AG20443 (cell line): ENCODE measurements around the gene CX3CR1.
"Not testable (repeated sequence)": the region's sequence is repeated elsewhere in the genome, so short reads cannot be mapped to it uniquely, and the experiment has no call there.

Source experiments
- DNase-seq: peaks from one replicate; pipeline ENCODE4 v3.0.0; 2012; ENCODE audit warnings: low spot score, mixed read lengths

The CX3CR1 gene, protein sequence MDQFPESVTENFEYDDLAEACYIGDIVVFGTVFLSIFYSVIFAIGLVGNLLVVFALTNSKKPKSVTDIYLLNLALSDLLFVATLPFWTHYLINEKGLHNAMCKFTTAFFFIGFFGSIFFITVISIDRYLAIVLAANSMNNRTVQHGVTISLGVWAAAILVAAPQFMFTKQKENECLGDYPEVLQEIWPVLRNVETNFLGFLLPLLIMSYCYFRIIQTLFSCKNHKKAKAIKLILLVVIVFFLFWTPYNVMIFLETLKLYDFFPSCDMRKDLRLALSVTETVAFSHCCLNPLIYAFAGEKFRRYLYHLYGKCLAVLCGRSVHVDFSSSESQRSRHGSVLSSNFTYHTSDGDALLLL

DNA sequence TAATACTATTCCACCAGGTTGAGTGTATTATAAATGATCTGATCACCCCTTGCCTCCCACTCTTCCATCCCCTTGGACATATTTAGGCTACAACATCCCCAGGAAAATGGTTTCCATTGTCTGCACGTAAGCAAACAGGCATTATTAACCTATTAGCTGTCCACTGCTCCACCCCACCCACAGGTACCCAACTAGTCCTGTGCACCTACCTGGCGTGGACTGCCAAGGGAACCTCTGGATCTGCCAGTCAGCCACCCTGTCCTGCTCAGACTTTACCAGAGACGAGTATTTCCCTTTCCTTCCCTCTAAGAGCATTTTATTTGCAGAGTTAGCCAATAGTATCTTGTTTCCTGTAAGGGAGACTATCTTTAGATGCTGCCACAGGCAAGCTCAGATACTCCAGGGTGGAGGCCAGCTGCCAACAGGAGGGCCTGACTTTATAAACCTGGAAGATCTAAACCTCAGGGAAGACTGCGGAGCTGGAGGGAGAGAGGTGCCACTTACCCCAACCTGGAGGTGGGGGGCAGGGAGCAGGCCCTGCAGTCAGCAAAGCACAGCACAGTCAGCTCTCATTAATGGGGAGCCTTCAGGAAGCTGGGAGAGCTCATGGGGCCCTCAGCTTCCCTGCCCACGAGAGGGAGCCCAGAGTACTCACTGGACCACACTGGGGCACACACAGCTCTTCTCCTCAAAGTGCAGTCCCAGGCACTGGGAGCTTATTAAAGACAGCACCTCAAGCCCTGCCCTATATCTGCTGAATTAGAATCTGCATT is at the start of gene CX3CR1:
Gene CX3CR1, minus strand, starts transcription at position 292 of the 773 bp plus-strand sequence. CDS start 13,527 bp downstream, outside the sequence.
- DNase-seq, result no peak

DNA sequence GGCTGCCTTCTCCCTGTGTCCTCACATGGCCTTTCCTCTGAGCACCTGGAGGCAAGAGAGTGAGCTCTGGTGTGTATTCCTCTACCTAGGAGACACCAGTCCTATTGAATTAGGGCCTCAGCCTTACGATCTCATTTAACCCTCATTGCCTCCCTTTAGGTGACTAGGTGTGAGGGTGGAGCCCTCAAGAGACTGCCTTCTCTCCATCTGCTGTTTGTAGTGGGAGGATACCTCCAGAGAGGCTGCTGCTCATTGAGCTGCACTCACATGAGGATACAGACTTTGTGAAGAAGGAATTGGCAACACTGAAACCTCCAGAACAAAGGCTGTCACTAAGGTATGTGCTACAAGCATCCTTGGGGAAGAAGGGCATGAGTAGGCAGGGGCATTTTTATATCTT is 49.7 kb upstream of the CX3CR1 start, which contains the start of gene CCR8:
Gene CCR8, plus strand, starts transcription at position 217 of the 400 bp plus-strand sequence. CDS start 2,623 bp downstream, outside the sequence.
- DNase-seq, result no peak

DNA sequence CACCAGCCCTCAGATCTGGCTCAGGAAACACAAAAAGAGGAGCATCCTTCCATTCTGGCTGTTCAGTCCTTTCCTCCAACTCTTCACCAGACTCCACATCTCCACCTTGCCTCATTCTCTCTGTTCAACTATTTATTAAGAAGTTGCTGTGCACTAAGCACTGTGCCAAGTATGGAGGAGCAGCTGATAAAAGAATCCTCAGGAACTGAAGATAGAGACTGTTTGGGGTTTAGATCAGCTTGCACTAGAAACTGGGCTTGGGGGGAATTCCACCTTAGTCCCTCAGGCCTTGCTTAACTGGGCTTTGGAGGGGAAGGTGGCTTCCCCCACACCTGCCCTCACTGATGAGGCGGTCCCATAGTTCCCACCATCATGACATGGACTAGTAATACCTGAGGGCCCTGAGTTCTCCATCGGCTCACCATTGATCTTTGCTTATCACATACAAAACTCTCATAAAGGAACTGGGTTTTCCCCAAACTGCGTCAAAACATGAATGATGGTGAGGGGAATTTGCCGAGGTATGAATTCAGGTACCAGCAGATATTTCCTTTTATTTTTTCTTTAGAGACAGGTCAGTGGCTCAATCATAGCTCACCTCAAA is 48.0 kb upstream of the CX3CR1 start:
- no peak for DNase-seq

DNA sequence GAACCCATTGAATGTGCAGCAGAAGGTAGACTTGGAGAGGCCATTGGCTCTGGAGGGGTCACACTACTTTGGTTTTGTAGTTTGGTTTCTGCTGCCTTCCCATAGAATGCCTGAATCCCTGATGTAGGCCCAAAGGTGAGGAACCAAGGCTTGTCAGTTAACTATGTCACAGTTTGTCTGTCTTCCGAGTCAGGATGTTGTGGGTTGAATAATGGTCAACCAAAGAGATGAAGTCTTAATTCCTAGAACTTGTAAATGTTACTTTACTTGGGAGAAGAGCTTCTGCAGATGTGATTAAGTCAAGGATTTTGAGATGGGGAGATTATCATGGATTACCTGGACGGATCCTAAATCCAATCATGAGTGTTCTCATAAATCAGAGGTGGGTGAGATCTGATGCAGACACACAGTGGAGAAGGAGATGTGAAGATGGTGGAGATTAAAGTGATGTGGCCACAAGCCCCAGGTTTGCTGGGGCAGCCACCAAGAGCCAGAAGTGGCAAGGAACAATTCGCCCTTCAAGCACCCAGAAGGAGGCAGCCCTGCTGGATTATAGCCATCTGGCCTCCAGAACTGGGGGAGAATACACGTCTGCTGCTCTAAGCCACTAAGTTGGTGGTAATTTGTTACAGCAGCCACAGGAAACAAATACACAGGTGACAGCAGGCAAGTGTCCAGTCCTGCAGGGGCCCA is 47.4 kb upstream of the CX3CR1 start:
- DNase-seq, result no peak

DNA sequence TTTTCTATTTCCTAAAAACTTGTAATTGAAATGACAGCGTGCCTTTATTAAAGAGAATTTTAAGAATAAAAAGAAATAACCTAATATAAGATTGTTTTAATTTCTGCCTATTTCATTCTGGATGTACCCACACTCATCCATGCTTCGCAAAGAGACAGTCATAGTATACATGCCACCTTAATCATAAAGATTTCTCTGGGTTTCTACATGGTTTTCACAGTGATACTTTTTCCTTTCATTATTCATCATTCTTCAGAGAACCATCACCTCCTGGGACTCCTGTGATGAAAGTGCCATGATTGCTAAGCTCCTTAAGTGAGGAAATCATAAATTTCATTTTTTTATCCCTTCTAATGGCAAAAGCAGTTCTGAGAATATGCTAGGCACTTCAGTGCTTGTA is 45.4 kb upstream of the CX3CR1 start:
- DNase-seq, result no peak

DNA sequence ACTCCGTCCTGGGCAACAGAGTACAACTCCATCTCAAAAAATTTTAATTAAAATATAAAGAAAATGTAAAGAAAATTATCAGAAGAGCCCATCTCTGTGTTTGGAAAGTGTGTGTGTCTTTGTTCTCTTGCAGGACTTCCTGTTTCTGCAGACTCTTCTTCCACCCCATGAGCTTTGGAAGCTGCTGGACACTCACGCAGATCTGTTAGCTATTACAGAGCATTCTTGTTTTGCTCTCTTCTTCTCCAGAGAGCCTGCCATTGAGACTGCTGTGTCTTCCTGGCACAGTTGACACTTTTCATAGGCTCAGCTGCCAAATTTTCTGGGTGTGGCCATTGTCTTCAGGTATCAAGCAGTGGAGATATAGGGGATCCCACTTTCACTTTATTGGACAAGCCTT is 43.7 kb upstream of the CX3CR1 start:
- no peak for DNase-seq

DNA sequence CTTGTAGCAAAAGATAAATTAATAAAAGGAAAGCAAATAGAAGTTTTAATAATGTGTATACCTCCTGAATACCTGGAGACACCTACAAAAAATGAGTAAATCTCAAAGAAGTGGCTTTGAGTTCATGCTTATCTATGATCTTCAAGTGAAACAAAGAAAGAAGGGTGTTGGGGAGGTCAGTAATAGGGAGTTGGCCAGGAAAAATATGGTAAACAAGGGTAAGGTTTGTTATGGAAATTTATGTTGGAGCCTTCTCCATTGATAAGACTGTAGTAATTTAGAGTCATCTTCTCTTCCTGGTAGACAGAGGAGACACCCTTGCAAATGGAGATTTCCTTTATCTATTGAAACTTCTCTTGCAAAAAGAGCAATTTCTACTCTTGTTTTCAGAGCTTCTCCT is 43.1 kb upstream of the CX3CR1 start:
- no peak for DNase-seq

DNA sequence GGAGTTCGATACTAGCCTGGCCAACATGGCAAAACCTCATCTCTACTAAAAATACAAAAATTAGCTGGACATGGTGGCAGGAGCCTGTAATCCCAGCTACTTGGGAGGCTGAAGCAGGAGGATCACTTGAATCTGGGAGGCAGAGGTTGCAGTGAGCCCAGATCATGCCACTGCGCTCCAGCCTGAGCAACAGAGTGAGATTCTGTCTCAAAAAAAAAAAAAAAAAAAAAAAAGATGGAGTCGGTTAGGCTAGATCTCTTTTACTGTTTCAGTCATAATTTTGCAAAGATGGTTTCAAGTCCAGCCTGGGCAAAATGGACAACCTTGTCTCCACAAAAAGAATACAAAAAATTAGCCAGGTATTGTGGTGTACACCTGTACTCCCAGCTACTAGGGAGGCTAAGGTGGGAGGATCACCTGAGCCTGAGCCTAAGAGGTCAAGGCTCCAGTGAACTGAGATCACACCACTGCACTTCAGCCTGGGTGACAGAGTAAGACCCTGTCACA is 42.4 kb upstream of the CX3CR1 start:
- DNase-seq, result not testable (repeated sequence)

DNA sequence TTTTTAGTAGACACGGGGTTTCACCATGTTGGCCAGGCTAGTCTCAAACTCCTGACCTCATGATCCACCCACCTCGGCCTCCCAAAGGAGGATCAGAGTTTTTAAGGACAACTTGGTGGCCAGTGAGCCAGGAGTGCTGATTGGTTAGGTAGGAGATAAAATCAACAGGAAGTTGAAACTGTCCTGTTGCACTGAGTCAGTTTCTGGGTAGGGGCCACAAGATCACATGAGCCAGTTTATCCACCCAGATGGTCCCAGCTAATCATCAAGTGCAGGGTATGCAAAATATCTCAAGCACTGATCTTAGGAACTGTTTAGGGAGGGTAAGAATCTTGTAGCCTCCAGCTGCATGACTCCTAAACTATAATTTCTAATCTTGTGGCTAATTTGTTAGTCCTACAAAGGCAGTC is 41.7 kb upstream of the CX3CR1 start:
- not testable (repeated sequence) for DNase-seq

DNA sequence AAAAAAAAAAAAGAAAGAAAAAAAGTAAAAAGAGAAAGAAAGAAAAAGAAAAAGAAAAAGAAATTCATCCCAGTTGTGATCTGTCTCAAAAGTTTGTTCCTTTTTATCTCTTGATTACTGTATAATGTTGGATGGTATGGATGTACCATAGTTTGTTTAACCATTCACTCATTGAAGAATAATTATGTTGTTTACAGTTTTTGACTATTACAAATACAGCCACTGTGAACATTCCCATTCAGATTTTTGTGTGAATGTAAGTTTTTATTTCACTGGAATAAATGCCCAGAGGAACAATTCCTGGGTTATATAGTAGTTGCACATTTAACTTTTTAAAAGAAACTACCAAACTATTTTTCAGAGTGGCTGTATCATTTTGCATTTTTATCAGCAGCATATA is 39.4 kb upstream of the CX3CR1 start:
- DNase-seq, result no peak

DNA sequence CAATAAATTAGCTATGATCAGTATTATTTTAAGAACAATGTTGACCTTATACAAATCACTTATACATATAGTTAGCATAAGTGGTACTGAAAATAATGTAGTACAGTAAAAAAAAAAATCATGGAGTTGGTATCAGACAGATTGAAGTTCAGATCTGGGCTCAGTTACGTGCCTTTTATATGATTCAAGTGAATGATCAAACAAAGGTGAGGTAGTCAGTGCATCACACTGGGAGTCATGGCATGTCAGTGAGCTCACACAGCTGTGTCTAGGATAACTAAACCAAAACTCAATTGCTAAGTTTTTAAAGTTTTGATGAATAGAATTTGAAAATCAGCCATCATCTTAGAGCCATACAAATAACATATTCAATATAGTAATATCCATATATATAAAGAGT is 38.5 kb upstream of the CX3CR1 start:
- DNase-seq, result no peak

DNA sequence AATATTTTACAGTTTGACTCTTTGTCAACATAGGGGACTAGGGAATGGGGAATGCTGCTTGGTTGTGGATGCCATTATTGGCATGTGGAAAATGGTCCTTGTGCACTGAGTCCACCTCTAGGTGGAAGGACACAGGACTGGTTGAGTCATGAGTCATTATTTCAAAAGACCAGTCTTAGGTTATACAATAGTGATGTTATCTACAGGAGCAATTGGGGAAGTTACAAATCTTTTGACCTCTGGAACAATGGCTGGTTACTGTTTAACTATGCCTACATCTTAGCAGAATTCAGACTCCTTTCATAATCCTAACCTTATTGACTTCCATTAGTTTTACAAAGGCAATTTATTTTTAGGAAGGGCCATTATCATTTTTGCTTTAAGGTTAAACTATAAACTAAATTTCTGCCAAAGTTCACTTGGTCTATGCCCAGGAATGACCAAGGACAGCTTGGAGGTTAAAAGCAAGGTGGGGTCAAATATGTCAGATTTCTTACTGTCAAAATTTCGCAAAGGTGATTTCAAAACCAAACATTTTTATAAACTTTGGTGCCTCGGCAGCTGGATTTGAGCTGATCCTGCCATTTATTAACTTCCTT is 37.8 kb upstream of the CX3CR1 start:
- no peak for DNase-seq

DNA sequence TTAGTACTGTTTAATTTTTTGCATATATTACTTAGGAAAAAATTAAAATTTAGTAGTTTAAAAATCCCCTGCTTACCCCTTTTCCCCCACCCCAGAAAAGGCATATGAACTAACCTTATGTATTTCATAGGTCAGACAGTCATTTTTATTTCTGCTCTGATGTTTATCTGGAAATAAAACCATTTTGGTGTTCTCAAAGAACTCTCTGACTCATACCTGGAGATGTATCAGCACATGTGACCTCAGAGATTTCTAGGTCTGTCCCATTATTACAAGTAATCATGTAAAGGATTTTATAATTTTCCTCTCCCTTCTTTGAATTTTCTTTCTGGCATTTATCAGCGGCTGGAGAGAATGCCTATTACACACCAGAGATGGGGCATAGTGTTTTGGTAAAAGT is 35.6 kb upstream of the CX3CR1 start:
- DNase-seq, result no peak

DNA sequence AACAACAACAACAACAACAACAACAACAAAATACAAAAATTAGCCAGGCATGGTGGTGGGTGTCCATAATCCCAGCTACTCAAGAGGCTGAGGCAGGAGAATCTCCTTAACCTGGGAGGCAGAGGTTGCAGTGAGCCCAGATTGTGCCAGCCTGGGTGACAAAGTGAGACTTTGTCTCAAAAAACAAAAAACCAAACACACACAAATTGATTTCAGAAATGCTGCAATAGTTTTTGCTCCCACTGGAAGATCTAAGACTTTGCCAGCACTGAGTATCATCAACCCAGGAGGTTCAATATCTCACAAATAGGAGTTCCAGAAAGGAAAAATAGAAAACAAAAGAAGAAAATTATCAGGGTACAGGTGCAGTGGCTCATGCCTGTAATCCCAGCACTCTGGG is 33.5 kb upstream of the CX3CR1 start:
- DNase-seq, result no peak

DNA sequence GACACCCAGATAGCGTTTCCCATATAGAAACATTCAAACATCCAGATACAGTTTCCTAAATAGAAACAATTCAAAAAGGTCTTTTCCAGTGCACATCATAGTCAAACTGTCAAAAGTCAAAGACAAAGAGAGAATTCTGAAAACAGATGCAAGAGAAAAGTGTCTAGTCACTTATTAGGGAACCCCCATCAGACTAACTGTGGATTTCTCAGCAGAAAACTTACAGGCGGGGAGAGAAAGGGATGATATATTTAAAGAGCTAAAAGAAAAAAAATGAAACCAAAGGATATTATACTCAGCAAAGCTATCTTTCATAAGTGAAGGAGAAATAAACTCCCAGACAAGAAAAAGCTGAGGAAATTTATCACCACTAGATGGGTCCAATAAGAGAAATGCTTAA is 22.3 kb upstream of the CX3CR1 start:
- no peak for DNase-seq

DNA sequence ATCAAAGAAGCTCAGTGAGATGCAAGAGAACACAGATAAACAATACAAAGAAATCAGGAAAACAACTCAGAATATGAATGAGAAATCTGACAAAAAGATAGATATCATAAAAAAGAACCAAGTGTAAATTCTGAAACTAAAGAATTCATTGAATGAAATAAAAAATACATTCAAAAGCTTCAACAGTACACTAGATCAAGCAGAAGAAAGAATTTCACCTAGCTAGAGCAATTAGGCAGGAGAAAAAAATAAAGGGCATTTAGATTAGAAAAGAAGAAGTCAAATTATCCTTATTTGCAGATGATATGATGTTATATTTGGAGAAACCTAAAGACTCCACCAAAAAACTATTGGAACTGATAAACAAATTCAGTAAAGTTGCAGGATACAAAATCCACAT is 19.4 kb upstream of the CX3CR1 start:
- no peak for DNase-seq

DNA sequence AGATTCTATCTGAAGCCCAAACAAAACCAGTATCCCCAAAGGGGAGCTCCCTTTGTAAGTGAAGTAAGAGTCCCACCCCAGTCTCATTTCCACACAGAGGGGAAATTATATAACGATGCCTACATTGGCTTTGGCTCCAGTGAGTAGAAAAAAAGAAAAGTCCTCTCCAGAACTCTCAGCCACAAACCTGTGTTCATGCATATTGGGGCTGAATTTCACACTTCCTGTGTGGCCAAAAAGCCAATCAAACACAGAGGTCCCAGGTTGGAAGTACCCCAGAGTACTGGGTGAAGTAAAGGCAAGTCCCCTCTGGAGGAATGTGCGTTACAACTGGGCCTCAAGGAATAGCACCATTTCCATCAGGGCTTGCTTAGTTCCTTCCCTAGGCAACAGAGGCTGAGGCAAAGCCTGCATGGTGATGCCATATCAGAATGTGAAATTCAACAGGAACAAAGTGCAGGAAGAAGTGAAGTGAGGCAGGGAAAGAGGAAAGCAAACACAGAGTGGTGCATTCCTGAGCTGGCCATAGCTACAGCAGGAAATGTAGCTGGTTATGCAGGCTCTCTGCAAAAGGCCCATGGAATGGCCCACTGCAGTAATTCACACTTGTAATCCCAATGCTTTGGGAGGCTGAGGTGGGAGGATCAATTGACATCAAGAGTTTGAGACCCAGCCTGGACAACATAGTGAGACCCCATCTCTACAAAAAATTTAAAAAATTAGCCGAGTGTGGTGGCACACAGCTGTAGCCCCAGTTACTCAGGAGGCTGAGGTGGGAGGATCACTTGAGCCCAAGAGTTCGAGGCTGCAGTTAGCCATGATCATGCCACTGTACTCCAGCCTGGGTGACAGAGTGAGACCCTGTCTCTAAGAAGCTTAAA is 16.6 kb upstream of the CX3CR1 start:
- DNase-seq, result no peak

DNA sequence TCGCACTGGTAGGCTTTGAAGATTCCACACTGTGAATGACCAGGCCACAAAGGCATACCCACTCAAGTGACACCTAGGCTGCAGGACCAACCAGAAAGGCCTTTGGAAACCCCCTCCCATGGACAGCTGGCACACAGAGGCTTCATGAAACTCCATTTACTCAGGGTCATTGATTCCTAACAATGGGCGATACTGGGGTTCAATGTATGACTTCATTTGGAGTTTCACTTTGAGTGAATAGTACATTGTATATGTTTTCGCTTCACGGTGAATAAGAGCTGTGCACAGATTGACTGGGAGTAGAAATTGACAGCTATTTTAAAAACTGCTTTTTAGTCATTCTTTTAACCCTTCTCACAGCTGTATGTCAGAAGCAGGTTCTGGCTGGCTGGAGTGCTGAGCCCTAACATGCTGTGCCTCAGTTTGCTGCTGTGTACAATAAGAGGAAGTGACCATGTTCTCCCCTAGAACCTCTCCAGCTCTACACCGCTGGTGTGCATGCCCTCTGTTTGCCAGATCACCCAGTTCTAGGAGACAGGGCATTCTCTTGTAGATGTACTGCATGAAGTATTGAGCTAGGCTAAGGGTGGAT is 15.4 kb upstream of the CX3CR1 start:
- no peak for DNase-seq

DNA sequence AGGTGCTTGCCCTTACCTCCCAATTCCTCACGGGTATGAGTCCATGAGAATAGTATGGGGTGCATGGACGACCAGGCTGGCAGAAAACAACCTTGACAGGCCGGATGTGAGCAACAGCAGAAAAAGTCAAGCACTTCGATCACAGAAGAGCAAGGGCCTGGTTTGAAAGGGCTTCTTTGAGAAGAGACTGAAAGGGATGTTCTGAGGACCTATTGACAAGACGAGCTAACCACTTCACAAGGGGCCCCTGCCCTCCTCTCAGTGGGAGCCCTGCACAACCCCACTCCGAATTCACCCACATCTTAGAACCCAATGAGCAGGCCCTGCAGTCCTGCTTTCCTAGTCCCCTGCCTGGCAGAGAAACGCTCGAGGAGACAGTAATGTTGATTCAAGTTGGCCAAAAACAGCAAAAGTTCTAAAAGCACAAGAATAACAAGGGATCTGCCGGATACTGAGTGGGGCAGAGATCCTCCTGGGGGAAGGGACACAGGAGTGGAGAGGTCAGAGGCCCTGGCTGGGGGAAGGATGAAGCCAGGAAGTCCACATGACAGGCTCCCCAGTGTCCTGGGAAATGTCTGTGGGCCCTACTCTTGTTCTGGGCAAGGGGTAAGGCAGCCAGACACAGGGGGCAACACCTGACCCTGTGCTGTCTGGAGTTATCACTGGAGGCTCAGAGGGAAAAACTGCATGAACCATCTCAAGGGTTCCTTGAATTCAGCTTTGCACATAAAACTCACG is 14.8 kb upstream of the CX3CR1 start:
- DNase-seq, result no peak

DNA sequence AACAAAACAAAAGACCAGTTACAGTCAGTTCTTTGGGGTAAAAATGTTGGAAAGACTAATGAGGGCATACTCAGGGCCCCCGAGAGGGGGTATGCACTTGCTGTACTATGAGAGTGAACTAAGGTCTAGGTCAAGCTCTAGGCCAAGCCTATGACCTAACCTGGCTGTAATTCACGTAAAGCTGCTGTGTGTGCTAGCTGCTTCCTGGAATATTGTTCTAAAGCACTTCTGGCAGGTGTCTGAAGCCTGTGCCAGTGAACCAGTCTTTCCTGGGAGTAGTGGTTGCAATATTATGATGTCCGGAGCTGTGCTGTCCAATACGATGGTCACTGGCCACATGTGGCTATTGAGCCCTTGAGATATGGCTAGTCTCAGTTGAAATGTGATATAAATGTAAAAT is 13.1 kb upstream of the CX3CR1 start:
- no peak for DNase-seq
